ENCODE results near the gene ANKLE1.

Gene ANKLE1

GRCh38 chr19:17286263-17286662, 4.6 kb downstream of the ANKLE1 start:
- Histone ChIP-seq H3K27ac (ENCODE audit: low read depth, low read length, poor library complexity, severe bottlenecking) (no peak overlapping the region), H3K4me3 (ENCODE audit: low read depth, low read length, poor library complexity, severe bottlenecking) (no peak overlapping the region), H3K79me2 (ENCODE audit: insufficient read depth, low read length) (no peaks in the 10 kb centered on the region), H2AFZ (ENCODE audit: low read length) (no peak overlapping the region), H3K9ac (ENCODE audit: low read length) (no peak overlapping the region), H3K27me3 (ENCODE audit: insufficient read depth, low read length) (no peaks in the 10 kb centered on the region), H3F3A (ENCODE audit: insufficient read depth, low read length) (peaks cover 3% of the 10 kb centered on the region; the same call in 1 of the 2 replicates), H3K4me2 (ENCODE audit: low read length) (no peak overlapping the region), H4K20me1 (ENCODE audit: insufficient read depth, low read length) (no peaks in the 10 kb centered on the region), H3K4me1 (ENCODE audit: insufficient read depth, low read length, severe bottlenecking) (peaks cover 10% of the 10 kb centered on the region), H3K9me3 (ENCODE audit: low read length) (no peaks in the 10 kb centered on the region), H3K9me2 (ENCODE audit: low read depth, low read length) (no peaks in the 10 kb centered on the region), H3K36me3 (ENCODE audit: insufficient read depth, low read length) (peaks cover 43% of the 10 kb centered on the region)
- TF ChIP-seq, protein P1, sequence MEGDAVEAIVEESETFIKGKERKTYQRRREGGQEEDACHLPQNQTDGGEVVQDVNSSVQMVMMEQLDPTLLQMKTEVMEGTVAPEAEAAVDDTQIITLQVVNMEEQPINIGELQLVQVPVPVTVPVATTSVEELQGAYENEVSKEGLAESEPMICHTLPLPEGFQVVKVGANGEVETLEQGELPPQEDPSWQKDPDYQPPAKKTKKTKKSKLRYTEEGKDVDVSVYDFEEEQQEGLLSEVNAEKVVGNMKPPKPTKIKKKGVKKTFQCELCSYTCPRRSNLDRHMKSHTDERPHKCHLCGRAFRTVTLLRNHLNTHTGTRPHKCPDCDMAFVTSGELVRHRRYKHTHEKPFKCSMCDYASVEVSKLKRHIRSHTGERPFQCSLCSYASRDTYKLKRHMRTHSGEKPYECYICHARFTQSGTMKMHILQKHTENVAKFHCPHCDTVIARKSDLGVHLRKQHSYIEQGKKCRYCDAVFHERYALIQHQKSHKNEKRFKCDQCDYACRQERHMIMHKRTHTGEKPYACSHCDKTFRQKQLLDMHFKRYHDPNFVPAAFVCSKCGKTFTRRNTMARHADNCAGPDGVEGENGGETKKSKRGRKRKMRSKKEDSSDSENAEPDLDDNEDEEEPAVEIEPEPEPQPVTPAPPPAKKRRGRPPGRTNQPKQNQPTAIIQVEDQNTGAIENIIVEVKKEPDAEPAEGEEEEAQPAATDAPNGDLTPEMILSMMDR (IDR thresholded peaks at IDR 0.05; ENCODE audit: low read length) = no peak
- no peak for TF ChIP-seq EZH2 (IDR thresholded peaks at IDR 0.05; ENCODE audit: borderline replicate concordance, low read length)

DNA sequence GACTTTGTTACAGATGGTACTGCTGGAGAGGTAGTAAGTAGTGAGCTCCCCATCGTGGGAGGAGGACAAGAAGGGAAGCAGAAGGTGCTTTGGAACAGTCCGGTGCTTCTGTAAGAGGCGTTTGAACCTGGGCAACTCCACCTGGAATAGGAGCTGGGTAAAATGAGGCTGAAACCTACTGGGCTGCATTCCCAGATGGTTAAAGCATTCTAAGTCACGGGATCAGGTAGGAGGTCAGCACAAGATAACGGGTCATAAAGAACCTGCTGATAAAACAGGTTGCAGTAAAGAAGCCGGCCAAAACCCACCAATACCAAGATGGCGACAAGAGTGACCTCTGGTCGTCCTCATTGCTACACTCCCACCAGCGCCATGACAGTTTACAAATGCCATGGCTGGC, 5.1 kb downstream of the ANKLE1 start:
- H3K79me2 ChIP-seq (ENCODE audit: insufficient read depth, low read length) = no peaks in the 10 kb centered on the region
- H3K4me1 ChIP-seq (ENCODE audit: insufficient read depth, low read length, severe bottlenecking) = peaks cover 8% of the 10 kb centered on the region
- no peak overlapping the region for H3K9ac ChIP-seq (ENCODE audit: low read length)
- H3K36me3 ChIP-seq (ENCODE audit: insufficient read depth, low read length) = peaks cover 43% of the 10 kb centered on the region
- H3K27me3 ChIP-seq (ENCODE audit: insufficient read depth, low read length) = no peaks in the 10 kb centered on the region
- H3K9me3 ChIP-seq (ENCODE audit: low read length) = no peaks in the 10 kb centered on the region
- TF ChIP-seq EZH2 (IDR thresholded peaks at IDR 0.05; ENCODE audit: borderline replicate concordance, low read length) = no peak
- TF ChIP-seq, protein P1 (IDR thresholded peaks at IDR 0.05; ENCODE audit: low read length) = no peak
- no peak overlapping the region for H3K4me3 ChIP-seq (ENCODE audit: low read depth, low read length, poor library complexity, severe bottlenecking)
- no peaks in the 10 kb centered on the region for H4K20me1 ChIP-seq (ENCODE audit: insufficient read depth, low read length)
- no peak overlapping the region for H3K4me2 ChIP-seq (ENCODE audit: low read length)
- peaks cover 3% of the 10 kb centered on the region; the same call in 1 of the 2 replicates for H3F3A ChIP-seq (ENCODE audit: insufficient read depth, low read length)
- H3K27ac ChIP-seq (ENCODE audit: low read depth, low read length, poor library complexity, severe bottlenecking) = no peak overlapping the region
- no peak overlapping the region for H2AFZ ChIP-seq (ENCODE audit: low read length)
- no peaks in the 10 kb centered on the region for H3K9me2 ChIP-seq (ENCODE audit: low read depth, low read length)

DNA sequence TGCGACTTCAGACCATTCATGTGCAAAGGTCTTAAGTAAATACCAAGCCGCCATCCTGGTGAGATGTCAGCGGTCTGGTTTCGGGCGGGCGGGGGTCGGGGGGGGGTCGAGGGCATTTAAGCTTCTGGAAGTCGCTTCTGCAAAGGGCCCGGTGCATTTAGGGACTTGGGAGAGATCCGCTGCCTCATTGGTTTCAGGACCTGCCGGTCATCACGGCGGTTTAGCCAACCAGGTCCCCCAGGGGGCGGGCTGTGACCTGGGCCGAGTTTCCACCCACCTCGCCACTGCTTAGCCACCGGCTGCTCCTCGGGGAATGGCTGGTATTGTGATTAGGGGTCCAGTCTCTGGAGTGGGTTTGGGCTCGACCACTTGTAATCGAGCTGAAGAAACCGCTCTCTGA, 7.8 kb downstream of the ANKLE1 start:
- H2AFZ ChIP-seq (ENCODE audit: low read length) = no peak overlapping the region
- no peak overlapping the region for H3K4me3 ChIP-seq (ENCODE audit: low read depth, low read length, poor library complexity, severe bottlenecking)
- no peak overlapping the region for H3K27ac ChIP-seq (ENCODE audit: low read depth, low read length, poor library complexity, severe bottlenecking)

More for the DNA sequence above, 7.8 kb downstream of the ANKLE1 start:
- H3K4me2 ChIP-seq (ENCODE audit: low read length) = no peak overlapping the region
- peaks cover 29% of the 10 kb centered on the region for H3K36me3 ChIP-seq (ENCODE audit: insufficient read depth, low read length)
- no peaks in the 10 kb centered on the region for H3K9me3 ChIP-seq (ENCODE audit: low read length)
- H3K4me1 ChIP-seq (ENCODE audit: insufficient read depth, low read length, severe bottlenecking) = peaks cover 22% of the 10 kb centered on the region
- no peak for TF ChIP-seq EZH2 (IDR thresholded peaks at IDR 0.05; ENCODE audit: borderline replicate concordance, low read length)
- TF ChIP-seq, protein P1 (IDR thresholded peaks at IDR 0.05; ENCODE audit: low read length) = no peak
- no peaks in the 10 kb centered on the region for H3K79me2 ChIP-seq (ENCODE audit: insufficient read depth, low read length)
- no peak overlapping the region for H3K9ac ChIP-seq (ENCODE audit: low read length)
- no peaks in the 10 kb centered on the region for H3K27me3 ChIP-seq (ENCODE audit: insufficient read depth, low read length)
- no peaks in the 10 kb centered on the region for H4K20me1 ChIP-seq (ENCODE audit: insufficient read depth, low read length)
- no peaks in the 10 kb centered on the region for H3K9me2 ChIP-seq (ENCODE audit: low read depth, low read length)
- peaks cover 3% of the 10 kb centered on the region; the same call in 1 of the 2 replicates for H3F3A ChIP-seq (ENCODE audit: insufficient read depth, low read length)

Measured in OCI-LY1 (cell line).